Psoas muscle (tissue), 8 donors: Measurements from ENCODE around the gene MILR1. TPM values are rescaled to one million over a fixed set of nuclear protein-coding genes. Genes with fewer than 3 reads are reported as not detected.
"Not testable (repeated sequence)": the region's sequence is repeated elsewhere in the genome, so short reads cannot be mapped to it uniquely, and the experiment has no call there.

Experiments used
- ATAC-seq, 4 donors: fragments of 200-7000 bp; cut with Tn5 transposase; one replicate each; pipeline ENCODE4 v1.9.1; 2020; ENCODE audit warnings: moderate library complexity in 3 of 4, mild to moderate bottlenecking in 2 of 4
- DNase-seq, 2 donors: peaks; one replicate each; pipeline ENCODE4 v3.0.0-alpha.2; 2020
- H3K27ac ChIP-seq: fragments of 200-600 bp; one replicate; pipeline ENCODE4 v1.8.0; 2022
- H3K27me3 ChIP-seq, 3 donors: fragments of 200-600 bp in 1 of 3; one replicate each; pipeline versions ENCODE4 v1.6.1 to v1.8.0; 2013 to 2022; ENCODE audit warnings: low read length in 2 of 3, mild to moderate bottlenecking in 2 of 3, moderate library complexity in 1 of 3; ENCODE audit not compliant: insufficient read depth in 3 of 3
- H3K36me3 ChIP-seq, 2 donors: fragments of 200-600 bp in 1 of 2; one replicate each; pipeline versions ENCODE4 v1.6.1 to v1.8.0; 2013 to 2022; ENCODE audit warnings: low read depth in 1 of 2, mild to moderate bottlenecking in 1 of 2, moderate library complexity in 1 of 2; ENCODE audit not compliant: insufficient read depth in 1 of 2
- H3K4me1 ChIP-seq: fragments of 200-600 bp; one replicate; pipeline ENCODE4 v1.8.0; 2022
- H3K4me3 ChIP-seq: fragments of 200-600 bp; one replicate; pipeline ENCODE4 v1.8.0; 2022; ENCODE audit warnings: mild to moderate bottlenecking
- H3K9me3 ChIP-seq: fragments of 200-600 bp; one replicate; pipeline ENCODE4 v1.8.0; 2022
- CTCF ChIP-seq: fragments of 200-600 bp; IDR thresholded peaks from one replicate; pipeline ENCODE4 v1.8.0; 2022; ENCODE audit warnings: antibody characterized with exemption
- WGBS, 3 donors: extraction: QIAGEN DNeasy Blood & Tissue Kit; methylation state at CpG; one replicate each; pipeline versions ENCODE4 v1.1.6 to v1.1.7; 2013; 5-methylcytosine and 5-hydroxymethylcytosine counted together
- intact Hi-C, 2 donors: fragments of 100-400 bp; cut with DNase I; formaldehyde crosslinking; loops; one replicate each; pipeline versions ENCODE4 v1.11.0 to v1.14.2; 2022
- polyA plus RNA-seq, 3 donors: library from polyadenylated mRNA; stranded (reverse); fragments of 200-250 nt; gene quantifications; one replicate each; pipeline ENCODE4 v1.2.3, GENCODE V29; 2013
- total RNA-seq, 4 donors: library from RNA; stranded (reverse); fragmentation: NEBNext Ultra II Directional in 2 of 4; extraction: Animal tissue kit (Norgen Biotek cat#: 25700) in 2 of 4; gene quantifications; one replicate each; pipeline versions ENCODE4 v1.2.1 to v1.2.4, GENCODE V29; 2021 to 2023
- donor health status: healthy with polysubstance abuse.
- donor health status: DM: no; HTN: no; CAD: no; lungs with moderate emphysema.
- donor health status: Bipolar disorder and iron deficiency.
- donor health status: healthy.
- donor health status: DM: yes; HTN: yes; CAD: no.
- donor health status: DM: no; HTN: no; CAD: no.
- donor health status: DM: no; HTN: no; CAD: no.
- donor health status: DM: yes; HTN: yes; CAD: no.

The MILR1 gene
- total and polyA plus RNA-seq, 7 donors: 0.61 to 1.3 (median 1.1) TPM

- ATAC-seq (no peak), DNase-seq (no peak)
- TF ChIP-seq CTCF: no peak
- Histone ChIP-seq H3K9me3 (no peaks in the 10 kb centered on the region), H3K36me3 (no peaks in the 10 kb centered on the region), H3K27ac (no peak overlapping the region), H3K27me3 (peaks cover 0 to 6% (median 0%) of the 10 kb centered on the region in 3 donors), H3K4me1 (no peaks in the 10 kb centered on the region), H3K4me3 (no peak overlapping the region)
- intact Hi-C loops: no loop called here
- 69 to 71% (median 70%) methylated on average over 6 of the region's 6 CpGs for WGBS, 3 donors
These were observed 12.9 kb downstream of the MILR1 start for GRCh38 chr17:64461788-64462187.

DNA sequence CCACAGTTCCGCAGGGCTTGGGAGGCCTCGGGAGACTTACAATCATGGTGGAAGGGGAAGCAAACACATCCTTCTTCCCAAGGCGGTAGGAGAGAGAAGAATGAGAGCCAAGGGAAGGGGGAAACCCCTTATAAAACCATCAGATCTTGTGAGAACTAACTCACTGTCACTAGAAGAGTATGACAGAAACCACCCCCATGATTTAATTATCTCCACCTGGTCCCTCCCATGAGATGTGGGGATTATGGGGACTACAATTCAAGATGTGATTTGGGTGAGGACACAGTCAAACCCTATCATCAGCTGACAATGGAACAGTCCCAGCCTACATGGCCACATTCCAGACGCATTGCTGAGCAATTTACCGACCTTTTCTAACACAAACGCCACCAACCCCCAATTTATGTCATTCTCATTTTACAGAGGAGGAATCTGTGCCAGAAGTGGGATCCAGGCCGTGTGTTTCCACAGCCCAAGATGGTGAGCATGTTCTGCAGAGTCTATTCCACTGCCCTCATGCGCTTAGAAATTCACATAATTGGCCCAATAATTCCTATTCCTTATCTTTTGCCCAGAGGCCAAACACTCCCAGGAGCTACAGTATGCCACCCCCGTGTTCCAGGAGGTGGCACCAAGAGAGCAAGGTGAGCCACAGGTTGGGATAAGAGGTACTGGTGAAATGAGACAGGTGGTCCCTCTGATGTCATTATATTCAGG is 17.3 kb downstream of the MILR1 start:
- peaks cover 0 to 6% (median 0%) of the 10 kb centered on the region in 3 donors for H3K27me3 ChIP-seq
- WGBS, 3 donors: 45 to 50% (median 48%) methylated on average over 9 of the region's 9 CpGs
- H3K27ac ChIP-seq: no peak overlapping the region
- no peak overlapping the region for H3K4me3 ChIP-seq
- no peak for ATAC-seq
- no peak for TF ChIP-seq CTCF
- no peaks in the 10 kb centered on the region for H3K4me1 ChIP-seq
- intact Hi-C loops: no loop called here
- no peaks in the 10 kb centered on the region for H3K9me3 ChIP-seq
- no peak for DNase-seq
- no peaks in the 10 kb centered on the region for H3K36me3 ChIP-seq

DNA sequence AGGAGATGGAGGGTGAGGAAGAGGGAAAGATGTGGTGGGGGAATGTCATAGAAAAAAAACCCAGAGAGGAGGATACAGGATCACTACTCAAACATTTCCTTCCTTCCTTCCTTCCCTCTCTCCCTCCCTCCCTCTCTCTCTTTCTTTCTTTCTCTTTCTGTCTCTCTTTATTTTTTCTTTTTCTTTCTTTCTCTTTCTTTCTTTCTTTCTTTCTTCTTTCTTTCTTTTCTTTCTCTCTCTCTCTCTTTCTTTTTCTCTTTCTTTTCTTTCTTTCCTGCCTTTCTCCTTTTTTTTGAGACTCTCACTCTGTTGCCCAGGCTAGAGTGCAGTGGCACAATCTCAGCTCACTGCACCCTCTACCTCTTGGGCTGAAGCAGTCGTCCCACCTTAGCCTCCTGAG is 17.9 kb downstream of the MILR1 start:
- intact Hi-C loops, DNase-seq, H3K27me3 ChIP-seq, H3K36me3 ChIP-seq, H3K4me3 ChIP-seq, H3K27ac ChIP-seq, ATAC-seq, H3K9me3 ChIP-seq, H3K4me1 ChIP-seq: not testable (repeated sequence)
- WGBS, 3 donors: 62 to 70% (median 64%) methylated on average over 1 of the region's 1 CpG

DNA sequence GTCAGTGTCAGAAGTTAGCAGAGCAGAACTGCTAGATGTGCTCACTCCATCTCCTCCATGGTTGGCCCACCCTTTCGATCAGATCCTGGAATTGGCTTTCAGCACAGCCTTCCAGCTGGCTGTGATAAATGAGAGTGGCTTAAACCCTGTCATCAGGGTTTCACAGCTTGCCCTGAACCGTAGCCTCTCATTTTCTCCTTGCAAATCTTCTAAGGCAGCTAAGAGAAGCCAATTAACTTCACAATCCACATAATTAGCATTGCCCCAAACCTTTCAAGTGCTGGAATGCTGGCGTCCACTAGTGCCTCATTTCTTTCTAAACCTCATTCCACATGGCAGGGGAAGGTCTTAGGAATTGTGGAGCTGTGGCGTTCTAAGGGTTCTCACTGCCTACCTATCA is 21.7 kb downstream of the MILR1 start:
- no peak for TF ChIP-seq CTCF
- DNase-seq: no peak
- no peaks in the 10 kb centered on the region for H3K9me3 ChIP-seq
- no peaks in the 10 kb centered on the region for H3K4me1 ChIP-seq
- no peak overlapping the region for H3K4me3 ChIP-seq
- ATAC-seq: no peak
- intact Hi-C loops: no loop called here
- WGBS, 3 donors: 43 to 56% (median 48%) methylated on average over 4 of the region's 4 CpGs
- no peak overlapping the region for H3K27ac ChIP-seq
- peaks cover 0 to 4% (median 0%) of the 10 kb centered on the region in 3 donors for H3K27me3 ChIP-seq
- no peaks in the 10 kb centered on the region for H3K36me3 ChIP-seq

GRCh38 chr17:64471440-64471839 is 22.5 kb downstream of the MILR1 start:
- intact Hi-C loops: no loop called here
- no peak for ATAC-seq
- WGBS, 3 donors: 90 to 92% (median 90%) methylated on average over 3 of the region's 3 CpGs
- H3K4me3 ChIP-seq: no peak overlapping the region
- H3K4me1 ChIP-seq: no peaks in the 10 kb centered on the region
- no peaks in the 10 kb centered on the region for H3K9me3 ChIP-seq
- DNase-seq: no peak
- TF ChIP-seq CTCF: no peak
- no peaks in the 10 kb centered on the region for H3K36me3 ChIP-seq
- H3K27me3 ChIP-seq: no peaks in the 10 kb centered on the region
- H3K27ac ChIP-seq: no peak overlapping the region
